ENCODE results near the gene EMID1. TPM values are rescaled to one million over a fixed set of nuclear protein-coding genes. Genes with fewer than 3 reads are reported as not detected.
"Not testable (repeated sequence)": the region's sequence is repeated elsewhere in the genome, so short reads cannot be mapped to it uniquely, and the experiment has no call there.

The EMID1 gene
- polyA plus RNA-seq, 1 of the 3 experiments (the other 2 are of a cell fraction): 1.1 TPM

- Histone ChIP-seq H2AFZ (ENCODE audit: low read depth) (no peak overlapping the region), H3K9ac (no peak overlapping the region), H3K9me3 (no peaks in the 10 kb centered on the region), H4K20me1 (ENCODE audit: insufficient read depth) (no peaks in the 10 kb centered on the region), H3K27me3 (ENCODE audit: insufficient read depth) (no peaks in the 10 kb centered on the region), H3K4me1 (ENCODE audit: control insufficient read depth in 1 of 2, insufficient read depth in 2 of 2, low read depth in 1 of 2, low read length in 1 of 2) (peaks cover 0 to 4% of the 10 kb centered on the region in 2 experiments; a peak in 1 of 4 replicates), H3K27ac (ENCODE audit: low read depth in 2 of 2, low read length in 1 of 2) (no peak overlapping the region), H3K4me3 (ENCODE audit: low read depth in 2 of 2, low read length in 1 of 2) (peak overlapping the region in 1 of 2 experiments; percentile 30; a peak in 1 of 4 replicates), H3K79me2 (ENCODE audit: insufficient read depth) (no peaks in the 10 kb centered on the region), H3K4me2 (no peak overlapping the region), H3F3A (replicated peaks; ENCODE audit: insufficient read depth) (no peaks in the 10 kb centered on the region), H3K36me3 (replicated peaks in 1 of 2; ENCODE audit: control insufficient read depth in 1 of 2, insufficient read depth in 2 of 2, low read length in 1 of 2) (no peaks in the 10 kb centered on the region), H3K9me2 (no peaks in the 10 kb centered on the region)
- ChIA-PET POLR2A (interaction anchor here (0.6 kb wide), 1 partner anchor 456 kb away, joined by 3 read pairs; no protein-coding TSS in a partner anchor), CTCF (interaction anchor here (0.5 to 3.2 kb wide), 88 partner anchors 9 to 1359 kb away, joined by 3 to 57 read pairs (median 4); partner anchors contain the start of genes EMID1, EWSR1, GAS2L1 and RHBDD3)
- WGBS (ENCODE audit: low lambda C conversion rate): 37% methylated on average over 11 of the region's 11 CpGs
- DNase-seq: peak; percentile 84
- TF ChIP-seq SMC3 (IDR thresholded peaks at IDR 0.05; ENCODE audit: low read depth, low read length) (peak; percentile 89), RFX5 (IDR thresholded peaks at IDR 0.05; ENCODE audit: low read length) (no peak), RAD21 (IDR thresholded peaks at IDR 0.05; ENCODE audit: low read length) (peak; percentile 93), CTCF (IDR thresholded peaks at IDR 0.05) (peak; percentile 93)
Observed at GRCh38 chr22:29245626-29246385, 40.1 kb downstream of the EMID1 start.

- DNase-seq; H3K36me3 ChIP-seq (replicated peaks in 1 of 2; ENCODE audit: control insufficient read depth in 1 of 2, insufficient read depth in 2 of 2, low read length in 1 of 2); H3K9me2 ChIP-seq; POLR2A ChIA-PET; H3K9me3 ChIP-seq; H2AFZ ChIP-seq (ENCODE audit: low read depth); H3K4me3 ChIP-seq (ENCODE audit: low read depth in 2 of 2, low read length in 1 of 2); H3K4me1 ChIP-seq (ENCODE audit: control insufficient read depth in 1 of 2, insufficient read depth in 2 of 2, low read depth in 1 of 2, low read length in 1 of 2); H3K27me3 ChIP-seq (ENCODE audit: insufficient read depth); H3K4me2 ChIP-seq; H4K20me1 ChIP-seq (ENCODE audit: insufficient read depth); H3F3A ChIP-seq (replicated peaks; ENCODE audit: insufficient read depth); H3K27ac ChIP-seq (ENCODE audit: low read depth in 2 of 2, low read length in 1 of 2); H3K79me2 ChIP-seq (ENCODE audit: insufficient read depth); H3K9ac ChIP-seq: not testable (repeated sequence)
- CTCF ChIA-PET: interaction anchor here (1.4 to 3.2 kb wide), 3 partner anchors 9 to 1228 kb away, joined by 5 to 57 read pairs (median 7); no protein-coding TSS in a partner anchor
- WGBS (ENCODE audit: low lambda C conversion rate): 88% methylated on average over 10 of the region's 10 CpGs
Observed at GRCh38 chr22:29247891-29248290, 42.2 kb downstream of the EMID1 start.

- Histone ChIP-seq H3K4me3 (ENCODE audit: low read depth in 2 of 2, low read length in 1 of 2) (no peak overlapping the region), H3K9me2 (no peaks in the 10 kb centered on the region), H3K79me2 (ENCODE audit: insufficient read depth) (no peaks in the 10 kb centered on the region), H3K4me2 (no peak overlapping the region), H3K9me3 (no peaks in the 10 kb centered on the region), H4K20me1 (ENCODE audit: insufficient read depth) (no peaks in the 10 kb centered on the region), H3K4me1 (ENCODE audit: control insufficient read depth in 1 of 2, insufficient read depth in 2 of 2, low read depth in 1 of 2, low read length in 1 of 2) (no peaks in the 10 kb centered on the region), H3F3A (replicated peaks; ENCODE audit: insufficient read depth) (no peaks in the 10 kb centered on the region), H3K27ac (ENCODE audit: low read depth in 2 of 2, low read length in 1 of 2) (no peak overlapping the region), H3K27me3 (ENCODE audit: insufficient read depth) (no peaks in the 10 kb centered on the region), H3K36me3 (replicated peaks in 1 of 2; ENCODE audit: control insufficient read depth in 1 of 2, insufficient read depth in 2 of 2, low read length in 1 of 2) (no peaks in the 10 kb centered on the region), H3K9ac (no peak overlapping the region), H2AFZ (ENCODE audit: low read depth) (no peak overlapping the region)
- no peak for DNase-seq
- CTCF ChIA-PET: interaction anchor here (0.6 to 1.2 kb wide), 3 partner anchors 13 to 396 kb away, joined by 3 read pairs; no protein-coding TSS in a partner anchor
- WGBS (ENCODE audit: low lambda C conversion rate): 77% methylated on average over 4 of the region's 5 CpGs
- no peak for TF ChIP-seq FOXM1 (IDR thresholded peaks at IDR 0.05; ENCODE audit: low read depth)
- TF ChIP-seq SMC3 (IDR thresholded peaks at IDR 0.05; ENCODE audit: low read depth, low read length): no peak
- TF ChIP-seq GATA2 (CRISPR knock-in tag; IDR thresholded peaks at IDR 0.05): no peak
- TF ChIP-seq YY1 (IDR thresholded peaks at IDR 0.05; ENCODE audit: low read depth): no peak
- TF ChIP-seq ZBTB33 (IDR thresholded peaks at IDR 0.05; ENCODE audit: borderline replicate concordance, low read depth): no peak
- TF ChIP-seq TAF1 (IDR thresholded peaks at IDR 0.05; ENCODE audit: borderline replicate concordance, low read depth, low read length): no peak
- TF ChIP-seq RAD21 (IDR thresholded peaks at IDR 0.05; ENCODE audit: low read length): no peak
- no peak for TF ChIP-seq TCF12 (IDR thresholded peaks at IDR 0.05)
- no peak for TF ChIP-seq MXI1 (IDR thresholded peaks at IDR 0.05; ENCODE audit: low read depth, low read length)
- no peak for TF ChIP-seq CHD2 (IDR thresholded peaks at IDR 0.05; ENCODE audit: low read length, partially characterized antibody)
- no peak for TF ChIP-seq USF2 (IDR thresholded peaks at IDR 0.05; ENCODE audit: borderline replicate concordance, low read depth, low read length)
- TF ChIP-seq EZH2phosphoT487 (IDR thresholded peaks at IDR 0.05; ENCODE audit: borderline replicate concordance, low read depth): no peak
- no peak for TF ChIP-seq EP300 (IDR thresholded peaks at IDR 0.05; ENCODE audit: borderline replicate concordance in 1 of 2, low read depth in 1 of 2, low read length in 1 of 2)
- POLR2A ChIA-PET: no interaction called here
Observed at GRCh38 chr22:29251265-29251664, 45.6 kb downstream of the EMID1 start.
